Measurements from ENCODE around the gene LRPPRC.

LRPPRC gene

GRCh38 chr2:43980902-43981301 is 14.9 kb downstream of the LRPPRC start:
- no peak for DNase-seq (ENCODE audit: low read depth, low spot score)

GRCh38 chr2:43977677-43978375 is 18.0 kb downstream of the LRPPRC start:
- no peak for DNase-seq (ENCODE audit: low read depth, low spot score)

GRCh38 chr2:43960921-43961320 is 34.9 kb downstream of the LRPPRC start:
- no peak for DNase-seq (ENCODE audit: low read depth, low spot score)

GRCh38 chr2:43958397-43959275 is 37.2 kb downstream of the LRPPRC start:
- no peak for DNase-seq (ENCODE audit: low read depth, low spot score)

- DNase-seq (ENCODE audit: low read depth, low spot score), result peak; percentile 4
These were observed 45.3 kb downstream of the LRPPRC start for GRCh38 chr2:43950383-43951008.

- DNase-seq (ENCODE audit: low read depth, low spot score), result no peak
These were observed 47.4 kb downstream of the LRPPRC start for GRCh38 chr2:43948370-43948769.

- DNase-seq (ENCODE audit: low read depth, low spot score), result no peak
These were observed 49.1 kb downstream of the LRPPRC start for GRCh38 chr2:43946685-43947084.

GRCh38 chr2:43945439-43945838 is 50.4 kb downstream of the LRPPRC start:
- no peak for DNase-seq (ENCODE audit: low read depth, low spot score)

- no peak for DNase-seq (ENCODE audit: low read depth, low spot score)
These were observed 50.9 kb downstream of the LRPPRC start for GRCh38 chr2:43944915-43945314.

- no peak for DNase-seq (ENCODE audit: low read depth, low spot score)
These were observed 51.9 kb downstream of the LRPPRC start for GRCh38 chr2:43943809-43944452.

GRCh38 chr2:43943323-43943722 is 52.5 kb downstream of the LRPPRC start:
- no peak for DNase-seq (ENCODE audit: low read depth, low spot score)

GRCh38 chr2:43942881-43943280 is 52.9 kb downstream of the LRPPRC start:
- no peak for DNase-seq (ENCODE audit: low read depth, low spot score)

GRCh38 chr2:43941966-43942365 is 53.8 kb downstream of the LRPPRC start:
- no peak for DNase-seq (ENCODE audit: low read depth, low spot score)

- no peak for DNase-seq (ENCODE audit: low read depth, low spot score)
These were observed 54.4 kb downstream of the LRPPRC start for GRCh38 chr2:43941359-43941758.

- no peak for DNase-seq (ENCODE audit: low read depth, low spot score)
These were observed 56.0 kb downstream of the LRPPRC start for GRCh38 chr2:43939695-43940256.

- DNase-seq (ENCODE audit: low read depth, low spot score), result no peak
These were observed 58.4 kb downstream of the LRPPRC start for GRCh38 chr2:43937269-43937820.

GRCh38 chr2:43934567-43934966 is 61.2 kb downstream of the LRPPRC start:
- DNase-seq (ENCODE audit: low read depth, low spot score), result no peak

GRCh38 chr2:43931293-43931692 is 64.5 kb downstream of the LRPPRC start:
- no peak for DNase-seq (ENCODE audit: low read depth, low spot score)

GRCh38 chr2:43927442-43927841 is 68.3 kb downstream of the LRPPRC start:
- DNase-seq (ENCODE audit: low read depth, low spot score), result no peak

GRCh38 chr2:43925431-43925830 is 70.4 kb downstream of the LRPPRC start:
- no peak for DNase-seq (ENCODE audit: low read depth, low spot score)

- no peak for DNase-seq (ENCODE audit: low read depth, low spot score)
These were observed 71.3 kb downstream of the LRPPRC start for GRCh38 chr2:43924463-43924862.
